Measurements from ENCODE around the gene RNF40.

Gene RNF40

GRCh38 chr16:30764086-30764485, 2.0 kb downstream of the RNF40 start:
- no peak for DNase-seq (ENCODE audit: extremely low read depth, low read depth)

DNA sequence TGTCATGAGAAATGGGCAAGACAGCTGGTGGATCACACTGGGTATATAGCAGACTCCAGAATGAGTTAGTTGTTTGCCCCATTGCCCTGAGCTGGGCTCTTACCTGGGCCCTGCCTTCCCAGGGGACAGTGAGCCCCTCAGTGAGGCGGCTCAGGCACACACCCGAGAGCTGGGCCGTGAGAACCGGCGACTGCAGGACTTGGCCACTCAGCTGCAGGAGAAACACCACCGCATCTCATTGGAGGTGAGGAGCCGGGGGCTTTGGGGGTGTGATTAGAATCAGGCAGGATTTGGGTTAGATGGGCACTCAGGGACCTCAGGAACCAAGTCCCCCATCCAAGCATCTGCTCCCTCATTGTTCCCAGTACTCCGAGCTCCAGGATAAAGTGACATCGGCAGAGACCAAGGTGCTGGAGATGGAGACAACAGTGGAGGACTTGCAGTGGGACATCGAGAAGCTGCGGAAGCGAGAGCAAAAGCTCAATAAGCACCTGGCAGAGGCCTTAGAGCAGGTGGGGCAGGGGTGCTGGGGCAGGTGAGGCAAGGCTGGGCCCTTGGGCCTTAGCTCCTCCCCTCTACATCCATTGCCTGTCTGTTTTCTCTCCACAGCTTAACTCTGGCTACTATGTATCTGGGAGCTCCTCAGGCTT, 2.8 kb downstream of the RNF40 start:
- no peak for DNase-seq (ENCODE audit: extremely low read depth, low read depth)
- no peak for TF ChIP-seq CTCF (IDR thresholded peaks at IDR 0.05; ENCODE audit: low read depth, low read length)

More at GRCh38 chr16:30764086-30764485, 2.0 kb downstream of the RNF40 start:
- no peak for TF ChIP-seq CTCF (IDR thresholded peaks at IDR 0.05; ENCODE audit: low read depth, low read length)

DNA sequence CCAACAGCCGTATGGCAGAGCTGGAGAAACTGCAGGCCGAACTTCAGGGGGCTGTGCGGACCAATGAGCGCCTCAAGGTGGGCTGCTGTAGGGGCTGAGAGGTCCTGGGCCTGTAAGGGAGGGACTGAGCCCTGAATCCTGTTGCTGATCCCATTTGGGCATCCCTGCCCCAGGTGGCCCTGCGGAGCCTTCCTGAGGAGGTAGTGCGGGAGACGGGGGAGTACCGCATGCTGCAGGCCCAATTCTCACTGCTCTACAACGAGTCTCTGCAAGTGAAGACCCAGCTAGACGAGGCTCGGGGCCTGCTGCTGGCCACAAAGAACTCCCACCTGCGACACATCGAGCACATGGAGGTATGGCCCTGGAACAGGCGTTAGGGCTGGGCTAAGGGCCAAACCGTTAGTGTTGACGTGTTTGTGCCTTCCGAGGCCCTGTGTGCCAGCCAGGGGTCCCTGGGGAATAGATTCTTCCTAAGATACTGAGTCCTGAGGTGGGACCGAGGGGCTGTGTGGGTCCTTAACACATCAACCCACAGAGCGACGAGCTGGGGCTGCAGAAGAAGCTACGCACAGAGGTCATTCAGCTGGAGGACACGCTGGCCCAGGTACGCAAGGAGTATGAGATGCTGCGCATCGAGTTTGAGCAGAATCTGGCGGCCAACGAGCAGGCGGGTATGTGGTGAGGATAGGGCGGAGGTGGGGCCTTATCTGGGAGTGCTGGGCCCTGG, 4.2 kb downstream of the RNF40 start:
- DNase-seq (ENCODE audit: extremely low read depth, low read depth), result no peak
- TF ChIP-seq CTCF (IDR thresholded peaks at IDR 0.05; ENCODE audit: low read depth, low read length), result no peak

- no peak for TF ChIP-seq CTCF (IDR thresholded peaks at IDR 0.05; ENCODE audit: low read depth, low read length)
These were observed 4.8 kb downstream of the RNF40 start for GRCh38 chr16:30766933-30767284.

DNA sequence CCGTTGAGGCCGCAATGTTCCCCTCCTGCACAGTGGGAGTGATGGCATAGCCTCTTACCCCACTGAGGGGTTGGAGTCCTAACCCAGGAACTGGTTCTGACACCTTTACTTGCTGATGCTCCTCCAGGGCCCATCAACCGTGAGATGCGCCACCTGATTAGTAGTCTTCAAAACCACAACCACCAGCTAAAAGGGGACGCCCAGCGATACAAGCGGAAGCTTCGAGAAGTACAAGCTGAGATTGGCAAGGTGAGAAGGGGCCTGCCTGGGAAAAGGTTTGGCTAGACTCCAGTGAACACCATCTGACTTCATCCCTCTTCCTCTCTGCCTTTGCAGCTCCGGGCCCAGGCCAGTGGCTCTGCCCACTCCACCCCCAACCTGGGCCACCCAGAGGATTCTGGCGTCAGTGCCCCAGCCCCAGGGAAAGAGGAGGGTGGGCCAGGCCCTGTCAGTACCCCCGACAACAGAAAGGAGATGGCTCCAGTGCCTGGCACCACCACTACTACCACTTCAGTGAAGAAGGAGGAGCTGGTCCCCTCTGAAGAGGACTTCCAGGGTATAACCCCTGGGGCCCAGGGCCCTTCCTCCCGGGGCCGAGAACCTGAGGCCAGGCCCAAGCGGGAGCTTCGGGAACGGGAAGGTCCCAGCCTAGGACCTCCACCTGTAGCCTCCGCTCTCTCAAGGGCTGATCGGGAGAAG, 5.8 kb downstream of the RNF40 start:
- no peak for TF ChIP-seq CTCF (IDR thresholded peaks at IDR 0.05; ENCODE audit: low read depth, low read length)
- DNase-seq (ENCODE audit: extremely low read depth, low read depth), result no peak

More at GRCh38 chr16:30766933-30767284, 4.8 kb downstream of the RNF40 start:
- DNase-seq (ENCODE audit: extremely low read depth, low read depth), result no peak

DNA sequence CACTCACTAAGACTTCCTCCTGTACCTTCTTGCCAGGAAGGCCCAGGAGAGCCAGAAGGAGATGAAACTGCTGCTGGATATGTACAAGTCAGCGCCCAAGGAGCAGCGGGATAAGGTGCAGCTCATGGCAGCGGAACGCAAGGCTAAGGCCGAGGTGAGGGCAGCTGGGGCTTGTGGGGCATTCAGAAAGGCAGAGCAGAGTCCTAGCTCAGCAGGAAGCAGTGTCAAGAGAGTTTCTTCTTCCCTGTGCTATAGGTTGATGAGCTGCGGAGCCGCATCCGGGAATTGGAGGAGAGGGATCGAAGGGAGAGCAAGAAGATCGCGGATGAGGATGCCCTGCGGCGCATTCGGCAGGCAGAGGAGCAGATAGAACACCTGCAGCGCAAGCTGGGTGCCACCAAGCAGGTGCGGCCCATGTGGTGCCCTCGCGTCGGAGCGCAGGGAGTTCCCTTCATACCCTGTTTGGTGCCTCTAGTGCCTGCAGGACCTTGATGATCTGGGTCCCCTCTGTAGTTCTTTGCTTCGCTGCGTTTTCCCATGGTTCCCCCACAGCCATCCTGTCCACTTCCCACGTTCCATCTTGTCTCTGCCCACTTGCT, 6.6 kb downstream of the RNF40 start:
- no peak for TF ChIP-seq CTCF (IDR thresholded peaks at IDR 0.05; ENCODE audit: low read depth, low read length)

More for the DNA sequence above, 6.6 kb downstream of the RNF40 start:
- DNase-seq (ENCODE audit: extremely low read depth, low read depth), result no peak

All from AG09319 (cell line).